HepG2 (cell line): ENCODE measurements around the gene SPAG4. TPM values are rescaled to one million over a fixed set of nuclear protein-coding genes. Genes with fewer than 3 reads are reported as not detected.
A peak's percentile ranks its signal among the peaks of the same experiment; 100 is the strongest.

Experiments
- ATF7 ChIP-seq, 2 experiments: fragments of 450-650 bp in 1 of 2; sonication (generic) in 1 of 2; formaldehyde crosslinking in 1 of 2; IDR thresholded peaks; 2 replicates each; pipeline versions ENCODE4 v1.4.0 to v1.6.1; 2016 to 2020; ENCODE audit warnings: antibody characterized with exemption in 1 of 2, mild to moderate bottlenecking in 1 of 2, missing genetic modification reagents in 1 of 2
- HMGXB3 ChIP-seq: sonication (generic); formaldehyde crosslinking; IDR thresholded peaks from 2 replicates; pipeline ENCODE4 v1.4.0; 2020; ENCODE audit warnings: missing genetic modification reagents, borderline replicate concordance
- MXI1 ChIP-seq: IDR thresholded peaks from 3 replicates; pipeline ENCODE4 v1.6.1; 2012; ENCODE audit warnings: low read depth, low read length, inconsistent platforms, borderline replicate concordance
- RXRA ChIP-seq: sonication (generic); formaldehyde crosslinking; IDR thresholded peaks from 2 replicates; pipeline ENCODE4 v1.5.1; 2020; ENCODE audit warnings: missing genetic modification reagents
- TBX2 ChIP-seq: sonication (generic); formaldehyde crosslinking; IDR thresholded peaks from 2 replicates; pipeline ENCODE4 v1.5.0; 2020; ENCODE audit warnings: missing genetic modification reagents, mild to moderate bottlenecking, borderline replicate concordance
- TFDP1 ChIP-seq: IDR thresholded peaks from 2 replicates; pipeline ENCODE4 v1.6.1; 2016; ENCODE audit warnings: missing compliant biosample characterization, missing genetic modification reagents, borderline replicate concordance
- ZNF749 ChIP-seq: sonication (generic); formaldehyde crosslinking; IDR thresholded peaks from 2 replicates; pipeline ENCODE4 v1.8.0; 2022; ENCODE audit warnings: mild to moderate bottlenecking, missing genetic modification reagents, moderate library complexity, borderline replicate concordance
- ZNF766 ChIP-seq: sonication (generic); formaldehyde crosslinking; IDR thresholded peaks from 2 replicates; pipeline ENCODE4 v1.5.0; 2020; ENCODE audit warnings: missing genetic modification reagents, borderline replicate concordance
- ZSCAN21 ChIP-seq: sonication (generic); formaldehyde crosslinking; IDR thresholded peaks from 2 replicates; pipeline ENCODE4 v1.8.0; 2022; ENCODE audit warnings: mild to moderate bottlenecking, missing genetic modification reagents, moderate library complexity, borderline replicate concordance
- polyA plus RNA-seq, 8 experiments: library from polyadenylated mRNA; depleted of rRNA in 3 of 8; stranded (reverse) in 7 of 8; unstranded in 1 of 8; fragments of >200 nt; fragmentation: Illumina TruSeq in 4 of 8; extraction: Trizol in 4 of 8; gene quantifications; 2 replicates each; pipeline versions ENCODE4 v1.2.1 to v1.2.3, GENCODE V29; 2011 to 2016; ENCODE audit warnings: low read depth in 4 of 8, missing spikeins in 1 of 8, mixed read lengths in 1 of 8; ENCODE audit not compliant: insufficient read depth in 1 of 8
- total RNA-seq, 5 experiments: library from RNA; depleted of rRNA; stranded (reverse); fragments of >200 nt; fragmentation: Illumina TruSeq; extraction: Trizol; gene quantifications; 2 replicates each; pipeline ENCODE4 v1.2.3, GENCODE V29; 2016; ENCODE audit warnings: low read depth in 1 of 5
- TF ChIP-seq, protein P1 (sequence below): sonication (generic); formaldehyde crosslinking; IDR thresholded peaks from 2 replicates; pipeline ENCODE4 v1.8.0; 2022; ENCODE audit warnings: missing genetic modification reagents, mild to moderate bottlenecking, inconsistent platforms, borderline replicate concordance
- TF ChIP-seq, protein P2 (sequence below): sonication (generic); formaldehyde crosslinking; IDR thresholded peaks from 2 replicates; pipeline ENCODE4 v1.4.0; 2020; ENCODE audit warnings: missing genetic modification reagents, borderline replicate concordance
- TF ChIP-seq, protein P3 (sequence below): sonication (generic); formaldehyde crosslinking; IDR thresholded peaks from 2 replicates; pipeline ENCODE4 v1.8.1; 2023; ENCODE audit warnings: missing genetic modification reagents, mild to moderate bottlenecking, borderline replicate concordance

SPAG4 gene
- total and polyA plus RNA-seq, 2 of the 13 experiments (the other 11 are each of a cell fraction or from before 2014, with no cell fraction given): 5.8 to 137 TPM

- no peak for TF ChIP-seq HMGXB3 (CRISPR knock-in tag)
- peak; percentile 74; the same call in 1 of the 2 replicates for TF ChIP-seq ZNF766 (CRISPR knock-in tag)
- TF ChIP-seq RXRA (CRISPR knock-in tag): peak; percentile 63
- peak; percentile 88 for TF ChIP-seq TFDP1 (CRISPR knock-in tag)
- TF ChIP-seq, protein P1, sequence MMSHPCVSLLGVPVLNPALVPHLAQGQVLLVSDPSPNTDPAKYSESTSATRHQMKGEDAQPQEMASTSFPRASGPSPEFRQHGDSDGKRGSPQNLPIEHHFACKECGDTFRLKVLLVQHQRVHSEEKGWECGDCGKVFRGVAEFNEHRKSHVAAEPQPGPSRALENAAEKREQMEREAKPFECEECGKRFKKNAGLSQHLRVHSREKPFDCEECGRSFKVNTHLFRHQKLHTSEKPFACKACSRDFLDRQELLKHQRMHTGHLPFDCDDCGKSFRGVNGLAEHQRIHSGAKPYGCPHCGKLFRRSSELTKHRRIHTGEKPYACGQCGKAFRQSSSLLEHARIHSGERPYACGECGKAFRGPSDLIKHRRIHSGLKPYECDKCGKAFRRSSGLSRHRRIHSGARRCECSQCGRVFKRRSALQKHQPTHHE (CRISPR knock-in tag): peak; percentile 71; the same call in 1 of the 2 replicates
- TF ChIP-seq, protein P2, sequence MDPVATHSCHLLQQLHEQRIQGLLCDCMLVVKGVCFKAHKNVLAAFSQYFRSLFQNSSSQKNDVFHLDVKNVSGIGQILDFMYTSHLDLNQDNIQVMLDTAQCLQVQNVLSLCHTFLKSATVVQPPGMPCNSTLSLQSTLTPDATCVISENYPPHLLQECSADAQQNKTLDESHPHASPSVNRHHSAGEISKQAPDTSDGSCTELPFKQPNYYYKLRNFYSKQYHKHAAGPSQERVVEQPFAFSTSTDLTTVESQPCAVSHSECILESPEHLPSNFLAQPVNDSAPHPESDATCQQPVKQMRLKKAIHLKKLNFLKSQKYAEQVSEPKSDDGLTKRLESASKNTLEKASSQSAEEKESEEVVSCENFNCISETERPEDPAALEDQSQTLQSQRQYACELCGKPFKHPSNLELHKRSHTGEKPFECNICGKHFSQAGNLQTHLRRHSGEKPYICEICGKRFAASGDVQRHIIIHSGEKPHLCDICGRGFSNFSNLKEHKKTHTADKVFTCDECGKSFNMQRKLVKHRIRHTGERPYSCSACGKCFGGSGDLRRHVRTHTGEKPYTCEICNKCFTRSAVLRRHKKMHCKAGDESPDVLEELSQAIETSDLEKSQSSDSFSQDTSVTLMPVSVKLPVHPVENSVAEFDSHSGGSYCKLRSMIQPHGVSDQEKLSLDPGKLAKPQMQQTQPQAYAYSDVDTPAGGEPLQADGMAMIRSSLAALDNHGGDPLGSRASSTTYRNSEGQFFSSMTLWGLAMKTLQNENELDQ: no peak
- no peak for TF ChIP-seq ATF7 (IDR thresholded peaks at IDR 0.05)
- peak; percentile 18; the same call in 1 of the 2 replicates for TF ChIP-seq ATF7 (CRISPR knock-in tag; IDR thresholded peaks at IDR 0.05)
- TF ChIP-seq TBX2 (CRISPR knock-in tag): peak; percentile 16; the same call in 1 of the 2 replicates
- peak; percentile 63; the same call in 1 of the 2 replicates for TF ChIP-seq ZSCAN21 (CRISPR knock-in tag)
- peak; percentile 79; the same call in 1 of the 2 replicates for TF ChIP-seq ZNF749 (CRISPR knock-in tag)
- TF ChIP-seq, protein P3, sequence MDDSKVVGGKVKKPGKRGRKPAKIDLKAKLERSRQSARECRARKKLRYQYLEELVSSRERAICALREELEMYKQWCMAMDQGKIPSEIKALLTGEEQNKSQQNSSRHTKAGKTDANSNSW (CRISPR knock-in tag): 0 out of 2 replicates have a peak, but pooled peaks have one; percentile 25
- no peak for TF ChIP-seq MXI1
Observed at GRCh38 chr20:35600993-35601973, 14.3 kb upstream of the SPAG4 start (continued).
